H1 (cell line): ENCODE results near the gene MYLIP. TPM values are rescaled to one million over a fixed set of nuclear protein-coding genes. Genes with fewer than 3 reads are reported as not detected.

ENCODE experiments used
- CTCF ChIA-PET: fragments of 300-600 bp; sonication (Branson Sonifier 250); formaldehyde crosslinking; loops from one replicate; lab custom pipeline; 2021; ENCODE audit not compliant: partially characterized antibody; lab: Charles Lee
- POLR2A ChIA-PET: fragments of 300-600 bp; sonication (Branson Sonifier 250); formaldehyde crosslinking; loops from one replicate; lab custom pipeline; 2021; ENCODE audit warnings: inconsistent platforms; ENCODE audit not compliant: partially characterized antibody; lab: Charles Lee
- DNase-seq, 2 experiments: peaks; one replicate each; pipeline versions ENCODE4 v3.0.0 to v3.0.0-alpha.2; 2010 to 2022; ENCODE audit warnings: low spot score in 2 of 2, low read depth in 1 of 2, mixed read lengths in 1 of 2
- FAIRE-seq: peaks from 2 replicates; lab custom pipeline; 2011; peaks lifted over from hg19 to GRCh38; lab: Jason Lieb, UNC
- H2AFZ ChIP-seq: 2 replicates; pipeline ENCODE4 v1.8.1; 2012; ENCODE audit warnings: low read length, inconsistent platforms
- H2AK5ac ChIP-seq: 2 replicates; pipeline ENCODE4 v1.6.1; 2013; ENCODE audit warnings: low read depth, low read length
- H2BK120ac ChIP-seq: replicated peaks from 2 replicates; pipeline ENCODE3; 2013; ENCODE audit warnings: low read depth, low read length, inconsistent platforms
- H2BK12ac ChIP-seq: 2 replicates; pipeline ENCODE4 v1.6.1; 2013; ENCODE audit warnings: low read depth, low read length
- H2BK15ac ChIP-seq: 2 replicates; pipeline ENCODE4 v1.6.1; 2013; ENCODE audit warnings: low read length
- H2BK20ac ChIP-seq: 2 replicates; pipeline ENCODE4 v1.6.1; 2013; ENCODE audit warnings: low read length
- H2BK5ac ChIP-seq: 2 replicates; pipeline ENCODE4 v1.6.1; 2013; ENCODE audit warnings: low read depth, low read length
- H3K14ac ChIP-seq: 2 replicates; pipeline ENCODE4 v1.6.1; 2013; ENCODE audit warnings: inconsistent platforms; ENCODE audit not compliant: insufficient read length
- H3K18ac ChIP-seq: 2 replicates; pipeline ENCODE4 v1.6.1; 2013; ENCODE audit warnings: low read length; ENCODE audit errors: extremely low read depth
- H3K23ac ChIP-seq: 2 replicates; pipeline ENCODE4 v1.6.1; 2013; ENCODE audit warnings: inconsistent platforms; ENCODE audit not compliant: insufficient read length
- H3K23me2 ChIP-seq: 2 replicates; pipeline ENCODE4 v1.6.1; 2013; ENCODE audit warnings: low read depth, low read length
- H3K27ac ChIP-seq: 2 replicates; pipeline ENCODE4 v1.6.1; 2011; ENCODE audit warnings: low read depth, low read length, inconsistent platforms
- H3K27me3 ChIP-seq, 4 experiments: replicated peaks in 1 of 4; 1 replicate in 1 of 4; 2 replicates in 3 of 4; pipeline versions ENCODE4 v1.6.1 to v1.8.1; 2011 to 2013; ENCODE audit warnings: low read length in 3 of 4, mild to moderate bottlenecking in 3 of 4, inconsistent platforms in 2 of 4, mixed read lengths in 2 of 4, moderate library complexity in 1 of 4; ENCODE audit not compliant: control insufficient read depth in 3 of 4, insufficient read depth in 3 of 4; ENCODE audit errors: extremely low read depth in 1 of 4
- H3K36me3 ChIP-seq, 4 experiments: 2 replicates each; pipeline versions ENCODE4 v1.6.1 to v1.8.1; 2011 to 2013; ENCODE audit warnings: mild to moderate bottlenecking in 4 of 4, low read length in 3 of 4, moderate library complexity in 2 of 4, control low read depth in 1 of 4, inconsistent platforms in 1 of 4; ENCODE audit not compliant: insufficient read depth in 4 of 4, control insufficient read depth in 2 of 4
- H3K4ac ChIP-seq: replicated peaks from 2 replicates; pipeline ENCODE3; 2013; ENCODE audit warnings: low read length, low read depth, mixed read lengths, inconsistent platforms; ENCODE audit not compliant: insufficient read length
- H3K4me1 ChIP-seq, 4 experiments: replicated peaks in 1 of 4; 1 replicate in 1 of 4; 2 replicates in 3 of 4; pipeline versions ENCODE4 v1.6.1 to v1.8.1; 2011 to 2013; ENCODE audit warnings: low read length in 3 of 4, inconsistent platforms in 2 of 4, mixed read lengths in 1 of 4; ENCODE audit not compliant: insufficient read depth in 4 of 4, control insufficient read depth in 3 of 4
- H3K4me2 ChIP-seq, 2 experiments: 2 replicates each; pipeline versions ENCODE4 v1.6.1 to v1.8.1; 2011 to 2013; ENCODE audit warnings: low read depth in 2 of 2, low read length in 2 of 2, control low read depth in 1 of 2, inconsistent platforms in 1 of 2, mild to moderate bottlenecking in 1 of 2; ENCODE audit not compliant: insufficient read depth in 1 of 2
- H3K4me3 ChIP-seq, 4 experiments: fragments of 200-600, 300-600 bp in 1 of 4; sonication (generic), shearing (Covaris generic), sonication (Bioruptor Twin) in 1 of 4; 2 replicates each; pipeline versions ENCODE4 v1.5.1 to v1.8.1; 2011 to 2016; ENCODE audit warnings: low read length in 4 of 4, low read depth in 3 of 4, control low read depth in 2 of 4, inconsistent platforms in 2 of 4, mild to moderate bottlenecking in 2 of 4, mixed read lengths in 1 of 4, moderate library complexity in 1 of 4; ENCODE audit not compliant: insufficient read depth in 2 of 4; ENCODE audit errors: extremely low read depth in 1 of 4
- H3K56ac ChIP-seq: replicated peaks from 2 replicates; pipeline ENCODE3; 2013; ENCODE audit warnings: low read depth, mild to moderate bottlenecking, mixed read lengths, low read length, inconsistent platforms; ENCODE audit not compliant: insufficient read length
- H3K79me1 ChIP-seq: 2 replicates; pipeline ENCODE4 v1.6.1; 2013; ENCODE audit warnings: low read depth, low read length, control low read depth
- H3K79me2 ChIP-seq, 2 experiments: 2 replicates each; pipeline versions ENCODE4 v1.6.1 to v1.8.1; 2012 to 2013; ENCODE audit warnings: low read length in 2 of 2, mild to moderate bottlenecking in 2 of 2, inconsistent platforms in 1 of 2; ENCODE audit not compliant: insufficient read depth in 2 of 2, control insufficient read depth in 1 of 2
- H3K9ac ChIP-seq, 4 experiments: replicated peaks in 1 of 4; 1 replicate in 1 of 4; 2 replicates in 3 of 4; pipeline versions ENCODE4 v1.6.1 to v1.8.1; 2011 to 2013; ENCODE audit warnings: low read depth in 3 of 4, low read length in 3 of 4, control low read depth in 2 of 4, mild to moderate bottlenecking in 2 of 4, moderate library complexity in 2 of 4, inconsistent platforms in 1 of 4; ENCODE audit errors: extremely low read depth in 1 of 4
- H3K9me3 ChIP-seq, 2 experiments: 2 replicates each; pipeline versions ENCODE4 v1.6.1 to v1.8.1; 2012 to 2013; ENCODE audit warnings: mild to moderate bottlenecking in 2 of 2, moderate library complexity in 2 of 2, control low read depth in 1 of 2, inconsistent platforms in 1 of 2, low read depth in 1 of 2, low read length in 1 of 2, mixed read lengths in 1 of 2; ENCODE audit not compliant: insufficient read depth in 2 of 2
- H4K20me1 ChIP-seq, 2 experiments: replicated peaks in 1 of 2; 2 replicates each; pipeline versions ENCODE3 to v1.8.1; 2011 to 2013; ENCODE audit warnings: inconsistent platforms in 2 of 2, low read length in 2 of 2, mild to moderate bottlenecking in 1 of 2; ENCODE audit not compliant: insufficient read depth in 2 of 2, control insufficient read depth in 1 of 2
- H4K5ac ChIP-seq: 2 replicates; pipeline ENCODE4 v1.6.1; 2013; ENCODE audit warnings: low read length, low read depth, mixed read lengths, inconsistent platforms; ENCODE audit not compliant: insufficient read length
- H4K8ac ChIP-seq: 2 replicates; pipeline ENCODE4 v1.8.0; 2013; ENCODE audit warnings: mild to moderate bottlenecking, moderate library complexity, low read length, inconsistent platforms; ENCODE audit not compliant: insufficient read depth; ENCODE audit errors: extremely low read depth
- H4K91ac ChIP-seq: replicated peaks from 2 replicates; pipeline ENCODE3; 2013; ENCODE audit warnings: low read length, mixed read lengths, inconsistent platforms; ENCODE audit not compliant: insufficient read length
- ATF2 ChIP-seq: IDR thresholded peaks from 2 replicates; pipeline ENCODE4 v1.6.1; 2012; ENCODE audit warnings: low read length, inconsistent platforms
- BACH1 ChIP-seq: IDR thresholded peaks from 2 replicates; pipeline ENCODE4 v1.6.1; 2012; ENCODE audit warnings: low read length, improper control_type of control experiment
- BRCA1 ChIP-seq: IDR thresholded peaks from 2 replicates; pipeline ENCODE4 v1.6.1; 2012; ENCODE audit warnings: low read depth, low read length, improper control_type of control experiment
- CBX5 ChIP-seq: fragments of 300-800, 300-1000 bp; sonication (generic); IDR thresholded peaks from 2 replicates; pipeline ENCODE4 v1.7.1; 2016; ENCODE audit warnings: antibody characterized with exemption, low read length, low read depth
- CBX8 ChIP-seq: fragments of 300-800, 300-1000 bp; sonication (generic); IDR thresholded peaks from 2 replicates; pipeline ENCODE4 v1.7.1; 2016; ENCODE audit warnings: low read depth, low read length, borderline replicate concordance
- GTF2F1 ChIP-seq: IDR thresholded peaks from 2 replicates; pipeline ENCODE4 v1.6.1; 2012; ENCODE audit warnings: low read depth, low read length, improper control_type of control experiment, borderline replicate concordance
- JUND ChIP-seq: IDR thresholded peaks from 2 replicates; pipeline ENCODE4 v1.6.1; 2011; ENCODE audit warnings: mild to moderate bottlenecking, improper control_type of control experiment, low read length
- KDM5A ChIP-seq: fragments of 200-600 bp; IDR thresholded peaks from 2 replicates; pipeline ENCODE4 v1.7.1; 2012; ENCODE audit warnings: mild to moderate bottlenecking, low read length, inconsistent platforms, mixed read lengths
- MAFK ChIP-seq: IDR thresholded peaks from 2 replicates; pipeline ENCODE4 v1.6.1; 2012; ENCODE audit warnings: low read depth, mild to moderate bottlenecking, improper control_type of control experiment, low read length
- POU5F1 ChIP-seq: IDR thresholded peaks from 2 replicates; pipeline ENCODE4 v1.6.1; 2011; ENCODE audit warnings: low read depth, mild to moderate bottlenecking, low read length, moderate library complexity
- SRF ChIP-seq: IDR thresholded peaks from 2 replicates; pipeline ENCODE4 v1.6.1; 2011; ENCODE audit warnings: mild to moderate bottlenecking, low read depth, low read length, moderate library complexity
- TBP ChIP-seq: IDR thresholded peaks from 2 replicates; pipeline ENCODE4 v1.6.1; 2011; ENCODE audit warnings: low read depth, low read length, improper control_type of control experiment
- TEAD4 ChIP-seq: IDR thresholded peaks from 2 replicates; pipeline ENCODE4 v1.6.1; 2012; ENCODE audit warnings: low read depth, low read length, inconsistent platforms, mixed read lengths
- ZNF274 ChIP-seq: IDR thresholded peaks from 2 replicates; pipeline ENCODE4 v1.7.0; 2012; ENCODE audit warnings: low read length, borderline replicate concordance; ENCODE audit errors: extremely low read depth
- WGBS, 2 experiments: shearing (Covaris generic) in 1 of 2; methylation state at CpG; one replicate each; pipeline versions ENCODE4 v1.1.6 to v1.1.7; 2013 to 2015; ENCODE audit warnings: low lambda C conversion rate in 2 of 2, mixed read lengths in 2 of 2, inconsistent platforms in 1 of 2, low coverage in 1 of 2, missing lambda C conversion rate in 1 of 2; ENCODE audit not compliant: insufficient replicate concordance in 2 of 2, insufficient coverage in 1 of 2, insufficient read length in 1 of 2; ENCODE audit errors: extremely low coverage in 1 of 2, missing lambda C conversion rate in 1 of 2; 5-methylcytosine and 5-hydroxymethylcytosine counted together
- polyA plus RNA-seq, 7 experiments: library from polyadenylated mRNA; depleted of rRNA in 3 of 7; stranded (reverse) in 5 of 7; unstranded in 2 of 7; fragments of >200 nt in 5 of 7; fragments of 200-250 nt in 2 of 7; gene quantifications; 1 replicate in 5 of 7; 2 replicates in 1 of 7; 4 replicates in 1 of 7; pipeline versions ENCODE4 v1.2.1 to v1.2.3, GENCODE V29; 2011 to 2013; ENCODE audit warnings: missing spikeins in 2 of 7, mixed read lengths in 2 of 7
- total RNA-seq: library from RNA; stranded (reverse); fragmentation: NEBNext Ultra II Directional; extraction: Animal tissue kit (Norgen Biotek cat#: 25700); gene quantifications from 2 replicates; pipeline ENCODE4 v1.2.1, GENCODE V29; 2021

Gene MYLIP
- total and polyA plus RNA-seq, 2 of the 8 experiments (the other 6 are each of a cell fraction or from before 2014, with no cell fraction given), result 21.1 to 26.9 TPM

- Histone ChIP-seq H3K9me3 (no peaks in the 10 kb centered on the region; a peak in 1 of 4 replicates), H4K5ac (no peak overlapping the region), H3K18ac (no peak overlapping the region), H3K56ac (no peak overlapping the region), H3K23me2 (no peaks in the 10 kb centered on the region), H3K79me2 (no peaks in the 10 kb centered on the region), H3K79me1 (no peaks in the 10 kb centered on the region), H4K20me1 (no peaks in the 10 kb centered on the region), H2BK12ac (no peak overlapping the region), H3K4ac (no peak overlapping the region), H4K8ac (no peak overlapping the region), H2BK120ac (no peak overlapping the region), H3K36me3 (no peaks in the 10 kb centered on the region), H3K4me3 (no peak overlapping the region), H2BK15ac (no peak overlapping the region), H2BK20ac (no peak overlapping the region), H3K27me3 (no peaks in the 10 kb centered on the region), H3K23ac (no peak overlapping the region), H2BK5ac (no peak overlapping the region), H4K91ac (no peak overlapping the region), H3K27ac (no peak overlapping the region), H3K14ac (no peak overlapping the region), H2AK5ac (no peak overlapping the region), H3K4me1 (peaks cover 0 to 5% (median 0%) of the 10 kb centered on the region in 4 experiments; a peak in 3 of 7 replicates), H3K4me2 (no peak overlapping the region), H2AFZ (no peak overlapping the region), H3K9ac (no peak overlapping the region)
- CTCF ChIA-PET, result interaction anchor here (0.8 to 2.2 kb wide), 9 partner anchors 13 to 489 kb away, joined by 3 to 11 read pairs (median 4); no protein-coding TSS in a partner anchor
- no peak for FAIRE-seq
- WGBS, 2 experiments, result 91% methylated on average over 15 of the region's 16 CpGs; no CpG with 5 or more reads in 1 of the 2 experiments
- no peak for DNase-seq
- POLR2A ChIA-PET, result interaction anchor here (1.3 kb wide), 1 partner anchor 286 kb away, joined by 4 read pairs; no protein-coding TSS in a partner anchor
- TF ChIP-seq KDM5A, result no peak
- no peak for TF ChIP-seq BRCA1
- no peak for TF ChIP-seq TBP
- TF ChIP-seq ZNF274, result no peak
- no peak for TF ChIP-seq CBX8
- TF ChIP-seq SRF, result no peak
- no peak for TF ChIP-seq ATF2
- no peak for TF ChIP-seq JUND
- no peak for TF ChIP-seq MAFK
- no peak for TF ChIP-seq GTF2F1
- TF ChIP-seq TEAD4, result no peak
- no peak for TF ChIP-seq CBX5
- TF ChIP-seq BACH1, result no peak
- TF ChIP-seq POU5F1, result no peak
These were observed 51.1 kb downstream of the MYLIP start for GRCh38 chr6:16179970-16180431.
